Stimulated activated naive CD8-positive, alpha-beta T cell treated with anti-CD3 and anti-CD28 coated beads, Interleukin-15, amount 100 ng/mL, for 72 hours (primary cell): ENCODE results near the gene KCNMA1.
A peak's percentile ranks its signal among the peaks of the same experiment; 100 is the strongest.
"Not testable (repeated sequence)": the region's sequence is repeated elsewhere in the genome, so short reads cannot be mapped to it uniquely, and the experiment has no call there.

Experiments
- ATAC-seq: fragments of 150-1000 bp; cut with Tn5 transposase; 2 replicates; pipeline ENCODE4 v1.10.0; 2021; ENCODE audit warnings: mild to moderate bottlenecking, moderate library complexity
- DNase-seq, 2 donors: peaks; one replicate each; pipeline ENCODE4 v3.0.0; 2021 to 2022
- H3K27ac Mint-ChIP-seq, 2 donors: one replicate each; pipeline ENCODE4 v1.8.0; 2022; ENCODE audit warnings: mild to moderate bottlenecking in 2 of 2, mixed read lengths in 2 of 2, moderate library complexity in 2 of 2
- H3K27me3 Mint-ChIP-seq: one replicate; pipeline ENCODE4 v1.8.0; 2022; ENCODE audit warnings: mixed read lengths
- H3K4me1 Mint-ChIP-seq: one replicate; pipeline ENCODE4 v1.8.0; 2022; ENCODE audit warnings: mild to moderate bottlenecking, mixed read lengths
- H3K4me3 Mint-ChIP-seq, 2 donors: one replicate each; pipeline ENCODE4 v1.8.0; 2022; ENCODE audit warnings: mild to moderate bottlenecking in 2 of 2, mixed read lengths in 2 of 2, moderate library complexity in 1 of 2
- H3K9me3 Mint-ChIP-seq, 2 donors: one replicate each; pipeline ENCODE4 v1.8.0; 2022; ENCODE audit warnings: mixed read lengths in 2 of 2

KCNMA1 gene

GRCh38 chr10:77537720-77538373, 99.8 kb downstream of the KCNMA1 start:
- Mint-ChIP-seq H3K27me3 (peaks cover 23% of the 10 kb centered on the region), H3K4me1 (no peaks in the 10 kb centered on the region), H3K9me3 (peaks cover 2 to 6% of the 10 kb centered on the region in 2 donors), H3K27ac (no peak overlapping the region), H3K4me3 (no peak overlapping the region)
- no peak for ATAC-seq
- DNase-seq: no peak

- Mint-ChIP-seq H3K27me3 (peaks cover 26% of the 10 kb centered on the region), H3K4me3 (no peak overlapping the region), H3K4me1 (no peaks in the 10 kb centered on the region), H3K9me3 (no peaks in the 10 kb centered on the region), H3K27ac (no peak overlapping the region)
- DNase-seq (no peak), ATAC-seq (no peak)
Observed at GRCh38 chr10:77537071-77537470, 100.5 kb downstream of the KCNMA1 start.

GRCh38 chr10:77533887-77534278, 103.7 kb downstream of the KCNMA1 start:
- ATAC-seq (no peak), DNase-seq (no peak)
- no peaks in the 10 kb centered on the region for H3K4me1 Mint-ChIP-seq
- no peak overlapping the region for H3K4me3 Mint-ChIP-seq
- H3K27ac Mint-ChIP-seq: no peak overlapping the region
- no peaks in the 10 kb centered on the region for H3K9me3 Mint-ChIP-seq
- peaks cover 44% of the 10 kb centered on the region for H3K27me3 Mint-ChIP-seq

GRCh38 chr10:77533146-77533886, 104.3 kb downstream of the KCNMA1 start:
- no peak overlapping the region for H3K27ac Mint-ChIP-seq
- peaks cover 44% of the 10 kb centered on the region for H3K27me3 Mint-ChIP-seq
- H3K4me1 Mint-ChIP-seq: no peaks in the 10 kb centered on the region
- ATAC-seq (no peak), DNase-seq (no peak)
- H3K9me3 Mint-ChIP-seq: no peaks in the 10 kb centered on the region
- no peak overlapping the region for H3K4me3 Mint-ChIP-seq

GRCh38 chr10:77532068-77532467, 105.5 kb downstream of the KCNMA1 start:
- ATAC-seq (no peak), DNase-seq (no peak)
- Mint-ChIP-seq H3K9me3 (no peaks in the 10 kb centered on the region), H3K4me1 (no peaks in the 10 kb centered on the region), H3K27ac (no peak overlapping the region), H3K27me3 (peaks cover 44% of the 10 kb centered on the region), H3K4me3 (no peak overlapping the region)

GRCh38 chr10:77531441-77532001, 106.1 kb downstream of the KCNMA1 start:
- DNase-seq: no peak
- Mint-ChIP-seq H3K4me1 (no peaks in the 10 kb centered on the region), H3K27me3 (peaks cover 44% of the 10 kb centered on the region), H3K9me3 (no peaks in the 10 kb centered on the region), H3K27ac (no peak overlapping the region), H3K4me3 (no peak overlapping the region)
- ATAC-seq: no peak

GRCh38 chr10:77530011-77530410, 107.6 kb downstream of the KCNMA1 start:
- H3K27me3 Mint-ChIP-seq: peaks cover 36% of the 10 kb centered on the region
- no peaks in the 10 kb centered on the region for H3K4me1 Mint-ChIP-seq
- no peak overlapping the region for H3K4me3 Mint-ChIP-seq
- no peak overlapping the region for H3K27ac Mint-ChIP-seq
- no peak for ATAC-seq
- DNase-seq: no peak
- no peaks in the 10 kb centered on the region for H3K9me3 Mint-ChIP-seq

- Mint-ChIP-seq H3K4me1 (no peaks in the 10 kb centered on the region), H3K27me3 (peaks cover 29% of the 10 kb centered on the region), H3K4me3 (no peak overlapping the region), H3K27ac (no peak overlapping the region), H3K9me3 (no peaks in the 10 kb centered on the region)
- ATAC-seq (no peak), DNase-seq (no peak)
Observed at GRCh38 chr10:77529050-77529576, 108.5 kb downstream of the KCNMA1 start.

GRCh38 chr10:77527839-77528238, 109.8 kb downstream of the KCNMA1 start:
- no peak overlapping the region for H3K4me3 Mint-ChIP-seq
- peaks cover 29% of the 10 kb centered on the region for H3K27me3 Mint-ChIP-seq
- no peak for ATAC-seq

GRCh38 chr10:77526868-77527617, 110.6 kb downstream of the KCNMA1 start:
- Mint-ChIP-seq H3K4me3 (no peak overlapping the region), H3K9me3 (no peaks in the 10 kb centered on the region), H3K27ac (no peak overlapping the region), H3K27me3 (peaks cover 30% of the 10 kb centered on the region), H3K4me1 (no peaks in the 10 kb centered on the region)
- ATAC-seq (no peak), DNase-seq (no peak)

More at GRCh38 chr10:77527839-77528238, 109.8 kb downstream of the KCNMA1 start:
- H3K9me3 Mint-ChIP-seq: no peaks in the 10 kb centered on the region
- no peak for DNase-seq
- no peaks in the 10 kb centered on the region for H3K4me1 Mint-ChIP-seq
- no peak overlapping the region for H3K27ac Mint-ChIP-seq

GRCh38 chr10:77524281-77524711, 113.3 kb downstream of the KCNMA1 start:
- no peaks in the 10 kb centered on the region for H3K4me1 Mint-ChIP-seq
- ATAC-seq (no peak), DNase-seq (no peak)
- no peak overlapping the region for H3K27ac Mint-ChIP-seq
- H3K9me3 Mint-ChIP-seq: peaks cover 4 to 10% of the 10 kb centered on the region in 2 donors
- H3K27me3 Mint-ChIP-seq: peaks cover 23% of the 10 kb centered on the region
- no peak overlapping the region for H3K4me3 Mint-ChIP-seq

GRCh38 chr10:77522268-77522809, 115.3 kb downstream of the KCNMA1 start:
- Mint-ChIP-seq H3K27ac (no peak overlapping the region), H3K9me3 (peaks cover 4 to 10% of the 10 kb centered on the region in 2 donors), H3K4me3 (no peak overlapping the region), H3K27me3 (peaks cover 23% of the 10 kb centered on the region), H3K4me1 (no peaks in the 10 kb centered on the region)
- DNase-seq: no peak
- ATAC-seq: no peak

- Mint-ChIP-seq H3K4me3 (no peak overlapping the region), H3K27me3 (peaks cover 31% of the 10 kb centered on the region), H3K9me3 (peaks cover 4 to 10% of the 10 kb centered on the region in 2 donors), H3K27ac (no peak overlapping the region), H3K4me1 (no peaks in the 10 kb centered on the region)
- no peak for ATAC-seq
- DNase-seq: no peak
Observed at GRCh38 chr10:77520995-77521394, 116.6 kb downstream of the KCNMA1 start.

GRCh38 chr10:77520290-77520689, 117.3 kb downstream of the KCNMA1 start:
- Mint-ChIP-seq H3K9me3 (peaks cover 4 to 10% of the 10 kb centered on the region in 2 donors), H3K4me3 (no peak overlapping the region), H3K4me1 (no peaks in the 10 kb centered on the region), H3K27ac (no peak overlapping the region), H3K27me3 (peaks cover 38% of the 10 kb centered on the region)
- DNase-seq (no peak), ATAC-seq (no peak)

GRCh38 chr10:77519791-77520190, 117.8 kb downstream of the KCNMA1 start:
- not testable (repeated sequence) for H3K4me1 Mint-ChIP-seq, DNase-seq, H3K27ac Mint-ChIP-seq, H3K4me3 Mint-ChIP-seq
- ATAC-seq: peak; percentile 33
- H3K27me3 Mint-ChIP-seq: peaks cover 41% of the 10 kb centered on the region
- H3K9me3 Mint-ChIP-seq: peaks cover 4 to 10% of the 10 kb centered on the region in 2 donors
